HepG2 (cell line): ENCODE measurements around the gene SEMA7A. TPM values are rescaled to one million over a fixed set of nuclear protein-coding genes. Genes with fewer than 3 reads are reported as not detected.

ENCODE experiments used
- CBX2 ChIP-seq, 2 experiments: fragments of 200-600 bp in 1 of 2; sonication (generic); formaldehyde crosslinking in 1 of 2; IDR thresholded peaks; 2 replicates each; pipeline versions ENCODE4 v1.7.0 to v1.8.1; 2018 to 2022; ENCODE audit warnings: low read depth in 2 of 2, low read length in 1 of 2, mild to moderate bottlenecking in 1 of 2, missing genetic modification reagents in 1 of 2
- CCAR2 ChIP-seq: fragments of 200-400 bp; formaldehyde crosslinking; optimal IDR thresholded peaks from 2 replicates; pipeline ENCODE3; 2018; ENCODE audit warnings: low read depth, mild to moderate bottlenecking, low read length, moderate library complexity
- RAD51 ChIP-seq: fragments of 450-650 bp; IDR thresholded peaks from 2 replicates; pipeline ENCODE4 v1.6.1; 2016; ENCODE audit warnings: borderline replicate concordance
- SOX13 ChIP-seq, 3 experiments: fragments of 450-650 bp in 1 of 3; sonication (generic) in 1 of 3; formaldehyde crosslinking in 1 of 3; IDR thresholded peaks in 2 of 3; conservative IDR thresholded peaks in 1 of 3; 2 replicates each; pipeline versions ENCODE4 v1.5.0 to v1.6.1; 2016 to 2020; ENCODE audit warnings: antibody characterized with exemption in 1 of 3, mild to moderate bottlenecking in 1 of 3, missing compliant biosample characterization in 1 of 3, missing genetic modification reagents in 1 of 3, moderate library complexity in 1 of 3
- SOX5 ChIP-seq: IDR thresholded peaks from 2 replicates; pipeline ENCODE4 v1.6.1; 2016; ENCODE audit warnings: borderline replicate concordance
- THYN1 ChIP-seq: sonication (generic); formaldehyde crosslinking; IDR thresholded peaks from 2 replicates; pipeline ENCODE4 v1.8.1; 2023; ENCODE audit warnings: low read depth, mild to moderate bottlenecking, moderate library complexity, missing genetic modification reagents, borderline replicate concordance
- ZNF430 ChIP-seq: sonication (generic); formaldehyde crosslinking; IDR thresholded peaks from 2 replicates; pipeline ENCODE4 v1.9.0; 2021; ENCODE audit warnings: mild to moderate bottlenecking, missing genetic modification reagents
- polyA plus RNA-seq, 8 experiments: library from polyadenylated mRNA; depleted of rRNA in 3 of 8; stranded (reverse) in 7 of 8; unstranded in 1 of 8; fragments of >200 nt; fragmentation: Illumina TruSeq in 4 of 8; extraction: Trizol in 4 of 8; gene quantifications; 2 replicates each; pipeline versions ENCODE4 v1.2.1 to v1.2.3, GENCODE V29; 2011 to 2016; ENCODE audit warnings: low read depth in 4 of 8, missing spikeins in 1 of 8, mixed read lengths in 1 of 8; ENCODE audit not compliant: insufficient read depth in 1 of 8
- total RNA-seq, 5 experiments: library from RNA; depleted of rRNA; stranded (reverse); fragments of >200 nt; fragmentation: Illumina TruSeq; extraction: Trizol; gene quantifications; 2 replicates each; pipeline ENCODE4 v1.2.3, GENCODE V29; 2016; ENCODE audit warnings: low read depth in 1 of 5
- TF ChIP-seq, protein P1 (sequence below): sonication (generic); formaldehyde crosslinking; IDR thresholded peaks from 2 replicates; pipeline ENCODE4 v1.4.0; 2020; ENCODE audit warnings: missing genetic modification reagents
- TF ChIP-seq, protein P2 (sequence below): sonication (generic); formaldehyde crosslinking; IDR thresholded peaks from 2 replicates; pipeline ENCODE4 v1.8.1; 2022; ENCODE audit warnings: low read depth, mild to moderate bottlenecking, missing genetic modification reagents
- TF ChIP-seq, protein P3 (sequence below): sonication (generic); formaldehyde crosslinking; IDR thresholded peaks from 2 replicates; pipeline ENCODE4 v1.8.0; 2022; ENCODE audit warnings: missing genetic modification reagents, mild to moderate bottlenecking, moderate library complexity, borderline replicate concordance

SEMA7A gene
- total and polyA plus RNA-seq, 2 of the 13 experiments (the other 11 are each of a cell fraction or from before 2014, with no cell fraction given) = 9.0 to 15.8 TPM

DNA sequence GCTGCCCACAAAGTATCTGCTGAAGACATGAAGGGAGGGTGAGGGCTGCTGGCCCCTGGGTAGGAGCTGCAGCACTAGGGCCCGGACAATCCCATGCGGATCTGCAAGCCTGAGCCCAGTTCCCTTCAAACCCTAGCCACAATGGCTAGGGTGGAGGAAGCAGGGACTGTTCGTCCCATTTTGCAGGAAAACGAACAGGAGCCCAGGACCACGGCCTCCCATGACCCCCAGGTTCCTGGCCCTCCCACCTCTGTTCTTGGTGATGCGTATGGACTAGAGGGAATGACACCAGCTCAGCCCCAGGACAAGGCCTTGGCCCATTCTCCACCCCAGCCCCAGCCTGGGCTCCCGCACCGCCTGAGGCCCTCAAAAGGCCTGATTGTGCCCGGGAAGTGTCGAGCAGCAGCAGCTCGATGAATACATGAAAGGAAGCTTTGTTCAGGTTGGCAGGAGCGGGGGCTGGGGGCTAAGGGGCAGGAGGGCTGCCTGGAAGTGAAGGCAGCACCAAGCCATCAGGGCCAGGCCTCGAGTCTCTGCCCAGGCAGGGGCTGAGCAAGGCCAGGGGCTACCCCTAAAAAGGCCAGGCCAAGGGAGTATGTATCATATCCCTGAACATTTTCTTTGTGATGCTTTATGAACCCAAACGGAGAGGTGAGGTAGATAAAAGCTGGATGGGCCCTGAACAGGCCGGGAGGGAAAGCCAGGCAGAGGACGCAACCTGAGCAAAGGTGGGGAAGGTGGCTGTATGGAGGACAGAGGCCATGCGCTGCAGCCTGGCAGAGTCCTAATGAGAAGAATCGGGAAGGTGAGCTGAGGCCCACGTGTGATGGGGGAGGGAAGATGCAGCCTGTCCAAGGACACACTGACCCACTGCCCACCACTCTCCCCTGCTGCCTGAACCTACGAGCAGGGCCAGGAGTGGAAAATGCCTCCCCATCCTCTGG, 12.2 kb downstream of the SEMA7A start (continued):
- TF ChIP-seq, protein P1, sequence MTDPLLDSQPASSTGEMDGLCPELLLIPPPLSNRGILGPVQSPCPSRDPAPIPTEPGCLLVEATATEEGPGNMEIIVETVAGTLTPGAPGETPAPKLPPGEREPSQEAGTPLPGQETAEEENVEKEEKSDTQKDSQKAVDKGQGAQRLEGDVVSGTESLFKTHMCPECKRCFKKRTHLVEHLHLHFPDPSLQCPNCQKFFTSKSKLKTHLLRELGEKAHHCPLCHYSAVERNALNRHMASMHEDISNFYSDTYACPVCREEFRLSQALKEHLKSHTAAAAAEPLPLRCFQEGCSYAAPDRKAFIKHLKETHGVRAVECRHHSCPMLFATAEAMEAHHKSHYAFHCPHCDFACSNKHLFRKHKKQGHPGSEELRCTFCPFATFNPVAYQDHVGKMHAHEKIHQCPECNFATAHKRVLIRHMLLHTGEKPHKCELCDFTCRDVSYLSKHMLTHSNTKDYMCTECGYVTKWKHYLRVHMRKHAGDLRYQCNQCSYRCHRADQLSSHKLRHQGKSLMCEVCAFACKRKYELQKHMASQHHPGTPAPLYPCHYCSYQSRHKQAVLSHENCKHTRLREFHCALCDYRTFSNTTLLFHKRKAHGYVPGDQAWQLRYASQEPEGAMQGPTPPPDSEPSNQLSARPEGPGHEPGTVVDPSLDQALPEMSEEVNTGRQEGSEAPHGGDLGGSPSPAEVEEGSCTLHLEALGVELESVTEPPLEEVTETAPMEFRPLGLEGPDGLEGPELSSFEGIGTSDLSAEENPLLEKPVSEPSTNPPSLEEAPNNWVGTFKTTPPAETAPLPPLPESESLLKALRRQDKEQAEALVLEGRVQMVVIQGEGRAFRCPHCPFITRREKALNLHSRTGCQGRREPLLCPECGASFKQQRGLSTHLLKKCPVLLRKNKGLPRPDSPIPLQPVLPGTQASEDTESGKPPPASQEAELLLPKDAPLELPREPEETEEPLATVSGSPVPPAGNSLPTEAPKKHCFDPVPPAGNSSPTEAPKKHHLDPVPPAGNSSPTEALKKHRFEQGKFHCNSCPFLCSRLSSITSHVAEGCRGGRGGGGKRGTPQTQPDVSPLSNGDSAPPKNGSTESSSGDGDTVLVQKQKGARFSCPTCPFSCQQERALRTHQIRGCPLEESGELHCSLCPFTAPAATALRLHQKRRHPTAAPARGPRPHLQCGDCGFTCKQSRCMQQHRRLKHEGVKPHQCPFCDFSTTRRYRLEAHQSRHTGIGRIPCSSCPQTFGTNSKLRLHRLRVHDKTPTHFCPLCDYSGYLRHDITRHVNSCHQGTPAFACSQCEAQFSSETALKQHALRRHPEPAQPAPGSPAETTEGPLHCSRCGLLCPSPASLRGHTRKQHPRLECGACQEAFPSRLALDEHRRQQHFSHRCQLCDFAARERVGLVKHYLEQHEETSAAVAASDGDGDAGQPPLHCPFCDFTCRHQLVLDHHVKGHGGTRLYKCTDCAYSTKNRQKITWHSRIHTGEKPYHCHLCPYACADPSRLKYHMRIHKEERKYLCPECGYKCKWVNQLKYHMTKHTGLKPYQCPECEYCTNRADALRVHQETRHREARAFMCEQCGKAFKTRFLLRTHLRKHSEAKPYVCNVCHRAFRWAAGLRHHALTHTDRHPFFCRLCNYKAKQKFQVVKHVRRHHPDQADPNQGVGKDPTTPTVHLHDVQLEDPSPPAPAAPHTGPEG (CRISPR knock-in tag) = 0 out of 2 replicates have a peak, but pooled peaks have one; percentile 30
- TF ChIP-seq THYN1 = no peak
- peak; percentile 59; the same call in 1 of the 2 replicates for TF ChIP-seq SOX5 (CRISPR knock-in tag)
- TF ChIP-seq, protein P2, sequence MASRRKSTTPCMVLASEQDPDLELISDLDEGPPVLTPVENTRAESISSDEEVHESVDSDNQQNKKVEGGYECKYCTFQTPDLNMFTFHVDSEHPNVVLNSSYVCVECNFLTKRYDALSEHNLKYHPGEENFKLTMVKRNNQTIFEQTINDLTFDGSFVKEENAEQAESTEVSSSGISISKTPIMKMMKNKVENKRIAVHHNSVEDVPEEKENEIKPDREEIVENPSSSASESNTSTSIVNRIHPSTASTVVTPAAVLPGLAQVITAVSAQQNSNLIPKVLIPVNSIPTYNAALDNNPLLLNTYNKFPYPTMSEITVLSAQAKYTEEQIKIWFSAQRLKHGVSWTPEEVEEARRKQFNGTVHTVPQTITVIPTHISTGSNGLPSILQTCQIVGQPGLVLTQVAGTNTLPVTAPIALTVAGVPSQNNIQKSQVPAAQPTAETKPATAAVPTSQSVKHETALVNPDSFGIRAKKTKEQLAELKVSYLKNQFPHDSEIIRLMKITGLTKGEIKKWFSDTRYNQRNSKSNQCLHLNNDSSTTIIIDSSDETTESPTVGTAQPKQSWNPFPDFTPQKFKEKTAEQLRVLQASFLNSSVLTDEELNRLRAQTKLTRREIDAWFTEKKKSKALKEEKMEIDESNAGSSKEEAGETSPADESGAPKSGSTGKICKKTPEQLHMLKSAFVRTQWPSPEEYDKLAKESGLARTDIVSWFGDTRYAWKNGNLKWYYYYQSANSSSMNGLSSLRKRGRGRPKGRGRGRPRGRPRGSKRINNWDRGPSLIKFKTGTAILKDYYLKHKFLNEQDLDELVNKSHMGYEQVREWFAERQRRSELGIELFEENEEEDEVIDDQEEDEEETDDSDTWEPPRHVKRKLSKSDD (CRISPR knock-in tag) = no peak
- TF ChIP-seq ZNF430 (CRISPR knock-in tag) = no peak
- no peak for TF ChIP-seq SOX13 (IDR thresholded peaks at IDR 0.05)
- peak in 1 of 2 experiments; percentile 71; a peak in 2 of 4 replicates for TF ChIP-seq SOX13 (CRISPR knock-in tag; conservative IDR thresholded peaks at IDR 0.05 in 1 of 2, IDR thresholded peaks at IDR 0.05 in 1 of 2)
- no peak for TF ChIP-seq CBX2 (IDR thresholded peaks at IDR 0.05; ENCODE audit: low read depth, low read length)
- no peak for TF ChIP-seq CBX2 (CRISPR knock-in tag; IDR thresholded peaks at IDR 0.05; ENCODE audit: low read depth)
- TF ChIP-seq CCAR2 = no peak
- TF ChIP-seq, protein P3, sequence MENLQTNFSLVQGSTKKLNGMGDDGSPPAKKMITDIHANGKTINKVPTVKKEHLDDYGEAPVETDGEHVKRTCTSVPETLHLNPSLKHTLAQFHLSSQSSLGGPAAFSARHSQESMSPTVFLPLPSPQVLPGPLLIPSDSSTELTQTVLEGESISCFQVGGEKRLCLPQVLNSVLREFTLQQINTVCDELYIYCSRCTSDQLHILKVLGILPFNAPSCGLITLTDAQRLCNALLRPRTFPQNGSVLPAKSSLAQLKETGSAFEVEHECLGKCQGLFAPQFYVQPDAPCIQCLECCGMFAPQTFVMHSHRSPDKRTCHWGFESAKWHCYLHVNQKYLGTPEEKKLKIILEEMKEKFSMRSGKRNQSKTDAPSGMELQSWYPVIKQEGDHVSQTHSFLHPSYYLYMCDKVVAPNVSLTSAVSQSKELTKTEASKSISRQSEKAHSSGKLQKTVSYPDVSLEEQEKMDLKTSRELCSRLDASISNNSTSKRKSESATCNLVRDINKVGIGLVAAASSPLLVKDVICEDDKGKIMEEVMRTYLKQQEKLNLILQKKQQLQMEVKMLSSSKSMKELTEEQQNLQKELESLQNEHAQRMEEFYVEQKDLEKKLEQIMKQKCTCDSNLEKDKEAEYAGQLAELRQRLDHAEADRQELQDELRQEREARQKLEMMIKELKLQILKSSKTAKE (CRISPR knock-in tag) = no peak
- TF ChIP-seq RAD51 = no peak
